K562 (cell line): ENCODE data around the gene HRH3. TPM values are rescaled to one million over a fixed set of nuclear protein-coding genes. Genes with fewer than 3 reads are reported as not detected.

Source experiments
- ATAC-seq: fragments of 200-7000 bp; cut with Tn5 transposase; 3 replicates; pipeline ENCODE4 v1.9.1; 2020; ENCODE audit warnings: moderate library complexity
- BruUV-seq: library from RNA; stranded (reverse); fragments of 400-500 nt; replicated peaks from 2 replicates; lab custom pipeline; 2021; lab: Mats Ljungman, UMichigan
- CTCF ChIA-PET: fragments of 300-600 bp; formaldehyde crosslinking; extraction: SDS; loops from one replicate; lab custom pipeline; 2021; ENCODE audit warnings: low intra/inter-chr PET ratio; lab: Yijun Ruan, JAX
- POLR2A ChIA-PET: fragments of 300-600, 350-650 bp; sonication (Branson Sonifier 250); formaldehyde crosslinking; extraction: SDS; loops from one replicate; lab custom pipeline; 2021; ENCODE audit warnings: antibody characterized with exemption, inconsistent platforms; lab: Yijun Ruan, JAX
- DNase-seq, 4 experiments: peaks; one replicate each; pipeline versions ENCODE4 v3.0.0 to v3.0.0-alpha.2; 2011 to 2018; ENCODE audit warnings: low spot score in 3 of 4, mixed read lengths in 3 of 4; ENCODE audit errors: extremely low read depth in 1 of 4
- FAIRE-seq: peaks from 2 replicates; lab custom pipeline; 2011; peaks lifted over from hg19 to GRCh38; lab: Jason Lieb, UNC
- H2AFZ ChIP-seq: 2 replicates; pipeline ENCODE4 v1.6.0; 2011; ENCODE audit warnings: low read depth, low read length, control low read depth, inconsistent platforms
- H3K27ac ChIP-seq: fragments of 200-600 bp; 3 replicates; pipeline ENCODE4 v1.8.0; 2011; ENCODE audit warnings: low read depth, mild to moderate bottlenecking, control low read depth, inconsistent platforms, low read length, moderate library complexity, mixed read lengths; ENCODE audit errors: extremely low read depth
- H3K27me3 ChIP-seq, 2 experiments: fragments of 300-600 bp in 1 of 2; 2 replicates in 1 of 2; 3 replicates in 1 of 2; pipeline versions ENCODE4 v1.6.0 to v1.8.0; 2011; ENCODE audit warnings: inconsistent platforms in 2 of 2, low read length in 2 of 2, mild to moderate bottlenecking in 1 of 2, mixed read lengths in 1 of 2, moderate library complexity in 1 of 2; ENCODE audit not compliant: control insufficient read depth in 2 of 2, insufficient read depth in 2 of 2
- H3K36me3 ChIP-seq: fragments of 300-600 bp; 3 replicates; pipeline ENCODE4 v1.8.0; 2011; ENCODE audit warnings: mild to moderate bottlenecking, low read length, inconsistent platforms; ENCODE audit not compliant: control insufficient read depth, insufficient read depth
- H3K4me1 ChIP-seq, 2 experiments: fragments of 200-600 bp in 1 of 2; replicated peaks in 1 of 2; 2 replicates in 1 of 2; 3 replicates in 1 of 2; pipeline versions ENCODE4 v1.5.1 to v1.8.0; 2011; ENCODE audit warnings: inconsistent platforms in 2 of 2, low read length in 2 of 2, mild to moderate bottlenecking in 1 of 2, mixed read lengths in 1 of 2, moderate library complexity in 1 of 2; ENCODE audit not compliant: control insufficient read depth in 2 of 2, insufficient read depth in 2 of 2
- H3K4me2 ChIP-seq: 2 replicates; pipeline ENCODE4 v1.6.1; 2011; ENCODE audit warnings: low read length, control low read depth, inconsistent platforms, mixed read lengths; ENCODE audit not compliant: insufficient read depth
- H3K4me3 ChIP-seq: fragments of 200-600 bp; sonication (generic), shearing (Covaris generic); 2 replicates; pipeline ENCODE4 v1.5.1; 2016; ENCODE audit warnings: control low read depth, inconsistent platforms
- H3K79me2 ChIP-seq: fragments of 200-600 bp; 3 replicates; pipeline ENCODE4 v1.8.0; 2011; ENCODE audit warnings: low read length, inconsistent platforms; ENCODE audit not compliant: control insufficient read depth, insufficient read depth
- H3K9ac ChIP-seq, 2 experiments: 2 replicates each; pipeline versions ENCODE4 v1.6.0 to v1.6.1; 2011; ENCODE audit warnings: low read depth in 2 of 2, low read length in 2 of 2, control low read depth in 1 of 2, inconsistent platforms in 1 of 2, mild to moderate bottlenecking in 1 of 2, mixed read lengths in 1 of 2; ENCODE audit not compliant: insufficient read depth in 1 of 2
- H3K9me1 ChIP-seq: one replicate; pipeline ENCODE4 v1.6.0; 2011; ENCODE audit warnings: inconsistent platforms, mild to moderate bottlenecking, low read length, moderate library complexity; ENCODE audit not compliant: control insufficient read depth, insufficient read depth
- H3K9me3 ChIP-seq: replicated peaks from 2 replicates; pipeline ENCODE4 v1.5.1; 2011; ENCODE audit warnings: low read depth, low read length, inconsistent platforms; ENCODE audit not compliant: control insufficient read depth, insufficient read depth
- H4K20me1 ChIP-seq: replicated peaks from 2 replicates; pipeline ENCODE4 v1.6.1; 2011; ENCODE audit warnings: low read length, inconsistent platforms, mixed read lengths; ENCODE audit not compliant: control insufficient read depth, insufficient read depth
- CAMTA2 ChIP-seq: fragments of 250-450 bp; sonication (Bioruptor Pico); conservative IDR thresholded peaks from 2 replicates; pipeline ENCODE4 v1.5.1; 2022
- KLF1 ChIP-seq: fragments of 450-650 bp; IDR thresholded peaks from 2 replicates; pipeline ENCODE4 v1.6.1; 2016; ENCODE audit warnings: missing genetic modification characterization, missing compliant biosample characterization
- NCOA1 ChIP-seq: fragments of 450-650 bp; IDR thresholded peaks from 2 replicates; pipeline ENCODE4 v1.6.1; 2016; ENCODE audit warnings: low read depth
- STAG1 ChIP-seq: sonication (generic); formaldehyde crosslinking; IDR thresholded peaks from 2 replicates; pipeline ENCODE4 v1.5.0; 2020; ENCODE audit warnings: missing genetic modification reagents, borderline replicate concordance
- ZNF436 ChIP-seq: fragments of 250-450, 450-650 bp; sonication (Bioruptor Pico); formaldehyde crosslinking; IDR thresholded peaks from 2 replicates; pipeline ENCODE4 v1.7.0; 2020; ENCODE audit warnings: mild to moderate bottlenecking
- ZNF644 ChIP-seq: fragments of 200-800 bp; sonication (Bioruptor generic); IDR thresholded peaks from 2 replicates; pipeline ENCODE4 v1.6.1; 2016; ENCODE audit warnings: low read depth, missing genetic modification characterization, missing compliant biosample characterization
- WGBS: fragments of 100-300 bp; shearing (Covaris generic); methylation state at CpG from one replicate; pipeline ENCODE4 v1.1.6; 2016; ENCODE audit warnings: low coverage, mixed read lengths; ENCODE audit not compliant: insufficient coverage; ENCODE audit errors: missing lambda C conversion rate; 5-methylcytosine and 5-hydroxymethylcytosine counted together
- in situ Hi-C: fragments of 300-500 bp; cut with MboI; formaldehyde crosslinking; loops from 4 replicates; pipeline ENCODE4 v1.15.0; 2018; ENCODE audit warnings: inconsistent platforms, mixed read lengths
- intact Hi-C: fragments of 100-400 bp; cut with micrococcal nuclease; formaldehyde crosslinking; loops from 2 replicates; pipeline ENCODE4 v1.14.2; 2022
- polyA plus RNA-seq, 8 experiments: library from polyadenylated mRNA; depleted of rRNA in 4 of 8; stranded (reverse) in 5 of 8; unstranded in 3 of 8; fragments of >200 nt; fragmentation: Nextera tagmentation in 2 of 8; fragmentation: Illumina TruSeq in 1 of 8; extraction: Ambion mirVana in 2 of 8; extraction: Trizol in 1 of 8; gene quantifications; 2 replicates each; pipeline versions ENCODE4 v1.2.1 to v1.2.3, GENCODE V29; 2011 to 2014; ENCODE audit warnings: inconsistent platforms in 1 of 8, missing spikeins in 1 of 8
- total RNA-seq, 7 experiments: library from RNA; depleted of rRNA in 6 of 7; stranded (reverse); fragments of >200 nt in 6 of 7; fragmentation: Illumina TruSeq in 2 of 7; extraction: Trizol in 2 of 7; gene quantifications; 2 replicates each; pipeline versions ENCODE4 v1.2.1 to v1.2.3, GENCODE V29; 2011 to 2021; ENCODE audit warnings: low replicate concordance in 1 of 7
- TF ChIP-seq, protein P1 (sequence below), 3 experiments: IDR thresholded peaks in 2 of 3; conservative IDR thresholded peaks in 1 of 3; 2 replicates each; pipeline ENCODE4 v1.5.1; 2011 to 2012; ENCODE audit warnings: low read length in 3 of 3, mild to moderate bottlenecking in 3 of 3, control low read depth in 2 of 3, improper control_type of control experiment in 1 of 3, inconsistent platforms in 1 of 3, low read depth in 1 of 3, mixed read lengths in 1 of 3, moderate library complexity in 1 of 3; ENCODE audit not compliant: insufficient read depth in 2 of 3
- TF ChIP-seq, protein P2 (sequence below): sonication (generic); formaldehyde crosslinking; IDR thresholded peaks from 2 replicates; pipeline ENCODE4 v1.9.0; 2022; ENCODE audit warnings: mild to moderate bottlenecking, missing genetic modification reagents
- TF ChIP-seq, protein P3 (sequence below): fragments of 450-650 bp; formaldehyde crosslinking; IDR thresholded peaks from 2 replicates; pipeline ENCODE4 v1.4.0; 2020; ENCODE audit warnings: mild to moderate bottlenecking, moderate library complexity
- TF ChIP-seq, protein P4 (sequence below), 2 experiments: IDR thresholded peaks; 2 replicates each; pipeline ENCODE4 v1.6.1; 2011; ENCODE audit warnings: borderline replicate concordance in 1 of 2, control low read depth in 1 of 2, low read depth in 1 of 2, low read length in 1 of 2, mild to moderate bottlenecking in 1 of 2, mixed read lengths in 1 of 2, moderate library complexity in 1 of 2; ENCODE audit not compliant: insufficient read depth in 1 of 2, insufficient read length in 1 of 2, poor library complexity in 1 of 2, severe bottlenecking in 1 of 2; ENCODE audit errors: extremely low read depth in 1 of 2
- TF ChIP-seq, protein P5 (sequence below): sonication (generic); formaldehyde crosslinking; IDR thresholded peaks from 2 replicates; pipeline ENCODE4 v1.9.0; 2022; ENCODE audit warnings: mild to moderate bottlenecking, missing genetic modification reagents

Gene HRH3
- total and polyA plus RNA-seq, 9 of the 15 experiments (the other 6 are each of a cell fraction or from before 2014, with no cell fraction given): not detected

DNA sequence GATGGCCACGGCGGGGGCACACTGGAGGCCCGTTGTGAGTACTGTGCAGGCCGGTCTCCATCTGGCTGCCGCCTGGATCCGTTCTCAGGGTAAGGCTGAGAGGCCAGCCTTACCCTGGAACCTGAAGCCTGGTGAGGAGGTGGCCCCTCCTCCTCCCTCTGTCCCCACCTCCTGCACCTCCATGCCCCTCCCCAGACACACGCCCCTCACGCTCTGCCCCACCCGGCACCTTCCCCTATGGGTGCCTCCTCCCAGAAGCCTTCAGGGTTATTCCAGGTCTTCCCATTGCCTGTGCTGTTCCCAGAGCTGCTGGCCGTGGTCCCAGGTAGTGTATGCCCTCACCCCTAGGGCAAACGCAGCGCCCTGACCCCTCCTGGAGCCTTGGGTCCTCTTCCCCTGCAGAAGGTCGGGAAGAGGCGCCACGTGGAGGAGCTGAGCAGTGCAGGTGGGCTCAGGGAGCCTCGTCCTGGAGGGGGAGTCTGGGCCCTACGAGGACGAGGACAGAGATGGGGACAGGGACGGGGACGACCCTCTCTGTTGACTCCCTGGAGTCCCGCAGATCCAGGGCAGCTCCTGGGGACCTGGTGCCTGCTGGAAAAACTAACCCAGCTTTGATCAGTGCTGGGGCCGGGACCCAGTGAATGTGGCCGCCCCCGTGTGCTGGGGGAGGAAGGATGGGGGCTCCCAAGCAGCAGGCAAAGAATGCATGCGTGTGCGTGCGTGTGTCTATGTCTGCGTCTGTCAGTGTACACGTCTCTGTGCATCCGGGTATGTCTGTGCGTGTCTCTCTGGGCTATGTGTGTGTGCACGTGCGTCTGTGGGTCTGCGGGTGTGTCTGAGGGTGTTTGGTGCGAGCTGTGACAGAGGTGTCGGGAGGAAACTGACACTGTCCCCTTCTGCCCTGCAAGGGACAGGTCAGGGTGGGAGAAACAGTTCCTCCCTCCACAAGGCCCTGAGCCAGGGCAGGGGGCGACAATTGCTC is 8.2 kb upstream of the HRH3 start (continued):
- TF ChIP-seq, protein P1, sequence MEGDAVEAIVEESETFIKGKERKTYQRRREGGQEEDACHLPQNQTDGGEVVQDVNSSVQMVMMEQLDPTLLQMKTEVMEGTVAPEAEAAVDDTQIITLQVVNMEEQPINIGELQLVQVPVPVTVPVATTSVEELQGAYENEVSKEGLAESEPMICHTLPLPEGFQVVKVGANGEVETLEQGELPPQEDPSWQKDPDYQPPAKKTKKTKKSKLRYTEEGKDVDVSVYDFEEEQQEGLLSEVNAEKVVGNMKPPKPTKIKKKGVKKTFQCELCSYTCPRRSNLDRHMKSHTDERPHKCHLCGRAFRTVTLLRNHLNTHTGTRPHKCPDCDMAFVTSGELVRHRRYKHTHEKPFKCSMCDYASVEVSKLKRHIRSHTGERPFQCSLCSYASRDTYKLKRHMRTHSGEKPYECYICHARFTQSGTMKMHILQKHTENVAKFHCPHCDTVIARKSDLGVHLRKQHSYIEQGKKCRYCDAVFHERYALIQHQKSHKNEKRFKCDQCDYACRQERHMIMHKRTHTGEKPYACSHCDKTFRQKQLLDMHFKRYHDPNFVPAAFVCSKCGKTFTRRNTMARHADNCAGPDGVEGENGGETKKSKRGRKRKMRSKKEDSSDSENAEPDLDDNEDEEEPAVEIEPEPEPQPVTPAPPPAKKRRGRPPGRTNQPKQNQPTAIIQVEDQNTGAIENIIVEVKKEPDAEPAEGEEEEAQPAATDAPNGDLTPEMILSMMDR (IDR thresholded peaks at IDR 0.05 in 2 of 3, conservative IDR thresholded peaks at IDR 0.05 in 1 of 3; ENCODE audit: insufficient read depth in 2 of 3, low read depth in 1 of 3, low read length in 3 of 3): peak in 1 of 3 experiments; percentile 20; a peak in 1 of 6 replicates
- TF ChIP-seq CAMTA2 (CRISPR knock-in tag) (no peak), KLF1 (tag) (no peak), STAG1 (CRISPR knock-in tag) (no peak), ZNF644 (tag) (no peak), NCOA1 (no peak), ZNF436 (CRISPR knock-in tag) (no peak)

DNA sequence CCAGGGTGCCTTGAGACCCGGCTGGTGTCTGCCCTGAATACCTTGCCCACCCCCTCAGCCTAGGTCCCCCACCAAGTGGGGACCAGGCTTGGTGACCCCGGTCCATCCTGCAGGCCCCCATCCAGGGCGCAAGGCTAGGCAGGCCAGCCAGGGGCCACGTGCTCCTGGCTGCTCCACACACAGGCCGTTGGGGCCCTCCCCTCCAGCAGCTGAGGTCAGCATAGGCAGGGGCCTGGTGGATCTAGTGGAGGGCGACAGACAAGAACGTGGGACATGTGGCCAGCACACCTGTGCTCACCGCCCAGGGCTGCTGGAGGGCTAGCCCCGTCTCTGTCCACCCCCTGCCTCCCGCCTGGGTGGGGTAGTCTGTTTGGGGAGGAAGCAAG is 7.5 kb upstream of the HRH3 start:
- ATAC-seq: peak; percentile 42
- 2% methylated on average over 7 of the region's 10 CpGs for WGBS
- TF ChIP-seq, protein P2, sequence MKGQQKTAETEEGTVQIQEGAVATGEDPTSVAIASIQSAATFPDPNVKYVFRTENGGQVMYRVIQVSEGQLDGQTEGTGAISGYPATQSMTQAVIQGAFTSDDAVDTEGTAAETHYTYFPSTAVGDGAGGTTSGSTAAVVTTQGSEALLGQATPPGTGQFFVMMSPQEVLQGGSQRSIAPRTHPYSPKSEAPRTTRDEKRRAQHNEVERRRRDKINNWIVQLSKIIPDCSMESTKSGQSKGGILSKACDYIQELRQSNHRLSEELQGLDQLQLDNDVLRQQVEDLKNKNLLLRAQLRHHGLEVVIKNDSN: peak; percentile 54; the same call in 1 of the 2 replicates
- TF ChIP-seq, protein P3, sequence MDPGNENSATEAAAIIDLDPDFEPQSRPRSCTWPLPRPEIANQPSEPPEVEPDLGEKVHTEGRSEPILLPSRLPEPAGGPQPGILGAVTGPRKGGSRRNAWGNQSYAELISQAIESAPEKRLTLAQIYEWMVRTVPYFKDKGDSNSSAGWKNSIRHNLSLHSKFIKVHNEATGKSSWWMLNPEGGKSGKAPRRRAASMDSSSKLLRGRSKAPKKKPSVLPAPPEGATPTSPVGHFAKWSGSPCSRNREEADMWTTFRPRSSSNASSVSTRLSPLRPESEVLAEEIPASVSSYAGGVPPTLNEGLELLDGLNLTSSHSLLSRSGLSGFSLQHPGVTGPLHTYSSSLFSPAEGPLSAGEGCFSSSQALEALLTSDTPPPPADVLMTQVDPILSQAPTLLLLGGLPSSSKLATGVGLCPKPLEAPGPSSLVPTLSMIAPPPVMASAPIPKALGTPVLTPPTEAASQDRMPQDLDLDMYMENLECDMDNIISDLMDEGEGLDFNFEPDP (CRISPR knock-in tag): no peak
- TF ChIP-seq, protein P4, sequence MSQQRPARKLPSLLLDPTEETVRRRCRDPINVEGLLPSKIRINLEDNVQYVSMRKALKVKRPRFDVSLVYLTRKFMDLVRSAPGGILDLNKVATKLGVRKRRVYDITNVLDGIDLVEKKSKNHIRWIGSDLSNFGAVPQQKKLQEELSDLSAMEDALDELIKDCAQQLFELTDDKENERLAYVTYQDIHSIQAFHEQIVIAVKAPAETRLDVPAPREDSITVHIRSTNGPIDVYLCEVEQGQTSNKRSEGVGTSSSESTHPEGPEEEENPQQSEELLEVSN (IDR thresholded peaks at IDR 0.05; ENCODE audit: borderline replicate concordance in 1 of 2, extremely low read depth in 1 of 2, insufficient read depth in 1 of 2, insufficient read length in 1 of 2, low read depth in 1 of 2, low read length in 1 of 2, poor library complexity in 1 of 2, severe bottlenecking in 1 of 2): peak in 1 of 2 experiments; percentile 31
- TF ChIP-seq, protein P5, sequence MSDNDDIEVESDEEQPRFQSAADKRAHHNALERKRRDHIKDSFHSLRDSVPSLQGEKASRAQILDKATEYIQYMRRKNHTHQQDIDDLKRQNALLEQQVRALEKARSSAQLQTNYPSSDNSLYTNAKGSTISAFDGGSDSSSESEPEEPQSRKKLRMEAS (CRISPR knock-in tag): peak; percentile 16; the same call in 1 of the 2 replicates

More for the DNA sequence above, 7.5 kb upstream of the HRH3 start:
- Histone ChIP-seq H3K4me1 (peaks cover 0 to 33% of the 10 kb centered on the region in 2 experiments; a peak in 2 of 5 replicates), H3K9me3 (peaks cover 6% of the 10 kb centered on the region; the same call in 1 of the 2 replicates), H3K27ac (no peak overlapping the region), H4K20me1 (peaks cover 5% of the 10 kb centered on the region), H3K4me2 (no peak overlapping the region), H2AFZ (no peak overlapping the region), H3K27me3 (peaks cover 18 to 48% of the 10 kb centered on the region in 2 experiments; a peak in 4 of 5 replicates), H3K79me2 (no peaks in the 10 kb centered on the region), H3K9me1 (no peaks in the 10 kb centered on the region), H3K4me3 (no peak overlapping the region), H3K36me3 (no peaks in the 10 kb centered on the region), H3K9ac (peak overlapping the region in 1 of 2 experiments; percentile 26; a peak in 1 of 4 replicates)
- in situ Hi-C loops: no loop called here
- no TSS peak for BruUV-seq
- intact Hi-C loops: no loop called here
- ChIA-PET CTCF (no interaction called here), POLR2A (no interaction called here)
- FAIRE-seq (no peak), DNase-seq (no peak)
